Right cardiac atrium (tissue), 5 donors: ENCODE results near the gene PHACTR2. TPM values are rescaled to one million over a fixed set of nuclear protein-coding genes. Genes with fewer than 3 reads are reported as not detected.
A peak's percentile ranks its signal among the peaks of the same experiment; 100 is the strongest.
"Not testable (repeated sequence)": the region's sequence is repeated elsewhere in the genome, so short reads cannot be mapped to it uniquely, and the experiment has no call there.

Experiments
- ATAC-seq, 2 donors: fragments of 200-7000 bp; cut with Tn5 transposase; one replicate each; pipeline versions ENCODE4 v1.8.0 to v1.9.1; 2020; ENCODE audit warnings: moderate library complexity in 2 of 2, mild to moderate bottlenecking in 1 of 2
- DNase-seq, 3 donors: peaks; one replicate each; pipeline ENCODE4 v3.0.0-alpha.2; 2020
- H3K27ac ChIP-seq: one replicate; pipeline ENCODE4 v1.5.1; 2013; ENCODE audit warnings: mild to moderate bottlenecking, low read length, control low read depth, moderate library complexity
- H3K27me3 ChIP-seq: one replicate; pipeline ENCODE4 v1.6.1; 2013; ENCODE audit not compliant: control insufficient read depth, insufficient read depth
- H3K4me1 ChIP-seq: one replicate; pipeline ENCODE4 v1.6.1; 2013; ENCODE audit warnings: low read length; ENCODE audit not compliant: control insufficient read depth, insufficient read depth
- H3K4me3 ChIP-seq: one replicate; pipeline ENCODE4 v1.5.1; 2013; ENCODE audit warnings: low read length, control low read depth
- H3K9me3 ChIP-seq: one replicate; pipeline ENCODE4 v1.6.1; 2013; ENCODE audit warnings: low read length; ENCODE audit not compliant: control insufficient read depth
- WGBS: extraction: QIAGEN DNeasy Blood & Tissue Kit; methylation state at CpG from one replicate; pipeline ENCODE4 v1.1.7; 2013; 5-methylcytosine and 5-hydroxymethylcytosine counted together
- intact Hi-C, 4 donors: fragments of 100-400 bp; cut with DNase I; formaldehyde crosslinking; loops; one replicate each; pipeline versions ENCODE4 v1.11.0 to v1.14.0; 2022 to 2023
- polyA plus RNA-seq: library from polyadenylated mRNA; stranded (reverse); fragments of 200-250 nt; gene quantifications from one replicate; pipeline ENCODE4 v1.2.3, GENCODE V29; 2013
- total RNA-seq, 4 donors: library from RNA; stranded (reverse); fragmentation: NEBNext Ultra II Directional; extraction: Animal tissue kit (Norgen Biotek cat#: 25700); gene quantifications; one replicate each; pipeline ENCODE4 v1.2.1, GENCODE V29; 2021
- donor health status: healthy with polysubstance abuse.
- donor health status: DM: no; HTN: yes; CAD: no.
- donor health status: DM: no; HTN: no; CAD: no.
- donor health status: DM: no; HTN: yes; CAD: no; lungs with severe emphysema.
- donor health status: DM: yes; HTN: yes; CAD: no.

Gene PHACTR2
- total and polyA plus RNA-seq, 5 donors, result 10.7 to 75.7 (median 49.7) TPM

- Histone ChIP-seq H3K4me3 (peak overlapping the region; percentile 80), H3K9me3 (no peaks in the 10 kb centered on the region), H3K4me1 (peaks cover 2% of the 10 kb centered on the region), H3K27me3 (no peaks in the 10 kb centered on the region), H3K27ac (peak overlapping the region; percentile 69)
- 1% methylated on average over 9 of the region's 9 CpGs for WGBS
- no peak for DNase-seq
- ATAC-seq, result no peak
- intact Hi-C loops, result loop anchor here in 3 of 4 donors (5.0 to 10.0 kb wide), 6 partner anchors 166 to 269 kb away; partner anchors contain the start of gene PHACTR2 (in 2 of the 3)
Observed at GRCh38 chr6:143843677-143843999, 165.9 kb downstream of the PHACTR2 start.

DNA sequence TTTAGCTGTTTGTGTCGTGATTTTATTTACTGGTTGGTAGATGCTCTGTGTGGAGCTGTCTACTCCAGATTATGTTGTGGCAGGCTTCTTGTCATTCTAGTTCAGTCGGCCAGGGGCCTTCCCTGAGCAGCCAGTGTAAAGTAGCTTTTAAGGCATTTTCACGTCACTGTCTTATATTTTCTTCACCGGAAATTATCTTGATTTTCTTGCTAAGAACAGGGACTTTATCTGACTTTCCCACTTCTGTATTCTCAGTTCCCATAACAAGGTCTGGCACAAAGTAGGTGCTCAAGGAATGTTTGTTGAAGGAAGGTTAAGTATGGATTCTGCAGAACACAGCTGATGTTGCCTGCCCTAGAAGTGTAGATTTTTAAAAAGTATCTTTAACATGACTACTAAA lies 166.2 kb downstream of the PHACTR2 start:
- DNase-seq (no peak), ATAC-seq (no peak)
- Histone ChIP-seq H3K9me3 (no peaks in the 10 kb centered on the region), H3K27ac (no peak overlapping the region), H3K4me3 (peak overlapping the region; percentile 80), H3K4me1 (peaks cover 2% of the 10 kb centered on the region), H3K27me3 (no peaks in the 10 kb centered on the region)
- intact Hi-C loops, result loop anchor here in 3 of 4 donors (5.0 to 10.0 kb wide), 6 partner anchors 167 to 269 kb away; partner anchors contain the start of gene PHACTR2 (in 2 of the 3)
- 10% methylated on average over 4 of the region's 4 CpGs for WGBS

- no peaks in the 10 kb centered on the region for H3K27me3 ChIP-seq
- 87% methylated on average over 5 of the region's 5 CpGs for WGBS
- ATAC-seq (no peak), DNase-seq (no peak)
- no peaks in the 10 kb centered on the region for H3K9me3 ChIP-seq
- no peak overlapping the region for H3K4me3 ChIP-seq
- peaks cover 2% of the 10 kb centered on the region for H3K4me1 ChIP-seq
- H3K27ac ChIP-seq, result no peak overlapping the region
- intact Hi-C loops, result loop anchor here in 2 of 4 donors (10.0 kb wide), 4 partner anchors 170 to 270 kb away; partner anchors contain the start of gene PHACTR2 (in 1 of the 2)
Observed at GRCh38 chr6:143845033-143845432, 167.3 kb downstream of the PHACTR2 start.

- H3K27me3 ChIP-seq, H3K4me3 ChIP-seq, H3K9me3 ChIP-seq, intact Hi-C loops, H3K4me1 ChIP-seq, DNase-seq, ATAC-seq, H3K27ac ChIP-seq: not testable (repeated sequence)
- WGBS, result over 99% methylated on average over 3 of the region's 3 CpGs
Observed at GRCh38 chr6:143851706-143852105, 173.9 kb downstream of the PHACTR2 start.

DNA sequence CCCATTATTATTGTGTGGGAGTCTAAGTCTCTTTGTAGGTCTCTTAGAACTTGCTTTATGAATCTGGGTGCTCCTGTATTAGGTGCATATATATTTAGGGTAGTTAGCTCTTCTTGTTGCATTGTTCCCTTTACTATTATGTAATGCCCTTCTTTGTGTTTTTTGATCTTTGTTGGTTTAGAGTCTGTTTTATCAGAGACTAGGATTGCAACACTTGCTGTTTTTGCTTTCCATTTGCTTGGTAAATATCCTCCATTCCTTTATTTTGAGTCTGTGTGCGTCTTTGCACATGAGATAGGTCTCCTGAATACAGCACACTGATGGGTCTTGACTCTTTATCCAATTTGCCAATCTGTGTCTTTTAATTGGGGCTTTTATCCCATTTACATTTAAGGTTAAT lies 177.3 kb downstream of the PHACTR2 start:
- intact Hi-C loops, DNase-seq: not testable (repeated sequence)
- 98% methylated on average over 1 of the region's 1 CpG for WGBS

GRCh38 chr6:143856762-143857161 lies 179.0 kb downstream of the PHACTR2 start:
- H3K4me3 ChIP-seq, H3K4me1 ChIP-seq, H3K9me3 ChIP-seq, H3K27me3 ChIP-seq, ATAC-seq, H3K27ac ChIP-seq, intact Hi-C loops, DNase-seq: not testable (repeated sequence)
- 95% methylated on average over 6 of the region's 6 CpGs for WGBS

More for the DNA sequence above, 177.3 kb downstream of the PHACTR2 start:
- not testable (repeated sequence) for H3K4me1 ChIP-seq, H3K27me3 ChIP-seq, H3K4me3 ChIP-seq, H3K27ac ChIP-seq, H3K9me3 ChIP-seq, ATAC-seq

GRCh38 chr6:143857651-143858050 lies 179.9 kb downstream of the PHACTR2 start:
- Histone ChIP-seq H3K4me3 (no peak overlapping the region), H3K9me3 (no peaks in the 10 kb centered on the region), H3K27ac (no peak overlapping the region), H3K4me1 (no peaks in the 10 kb centered on the region), H3K27me3 (no peaks in the 10 kb centered on the region)
- ATAC-seq, result no peak
- intact Hi-C loops, result no loop called here
- WGBS, result 97% methylated on average over 5 of the region's 5 CpGs
- DNase-seq, result no peak

- Histone ChIP-seq H3K27me3 (no peaks in the 10 kb centered on the region), H3K4me1 (no peaks in the 10 kb centered on the region), H3K9me3 (no peaks in the 10 kb centered on the region), H3K27ac (no peak overlapping the region), H3K4me3 (no peak overlapping the region)
- intact Hi-C loops, result no loop called here
- ATAC-seq, result no peak
- DNase-seq, result no peak
- WGBS, result 97% methylated on average over 3 of the region's 3 CpGs
Observed at GRCh38 chr6:143859891-143860660, 182.3 kb downstream of the PHACTR2 start.

- H3K27me3 ChIP-seq, result no peaks in the 10 kb centered on the region
- H3K9me3 ChIP-seq, result no peaks in the 10 kb centered on the region
- ATAC-seq (no peak), DNase-seq (no peak)
- no peak overlapping the region for H3K4me3 ChIP-seq
- whole genome bisulfite sequencing, result 94% methylated on average over 2 of the region's 2 CpGs
- no peak overlapping the region for H3K27ac ChIP-seq
- intact Hi-C loops, result no loop called here
- H3K4me1 ChIP-seq, result no peaks in the 10 kb centered on the region
Observed at GRCh38 chr6:143863771-143864170, 186.0 kb downstream of the PHACTR2 start.

- ATAC-seq (no peak), DNase-seq (no peak)
- H3K27ac ChIP-seq, result no peak within 1 kb of the TSS
- H3K27me3 ChIP-seq, result no peaks in the 10 kb centered on the region
- intact Hi-C loops, result no loop called here
- WGBS, result 92% methylated on average over 1 of the region's 1 CpG
- no peaks in the 10 kb centered on the region for H3K9me3 ChIP-seq
- no peaks in the 10 kb centered on the region for H3K4me1 ChIP-seq
- H3K4me3 ChIP-seq, result no peak within 1 kb of the TSS
Observed at GRCh38 chr6:143864234-143864633, 186.5 kb downstream of the PHACTR2 start, which contains the start of gene ZC2HC1B. ZC2HC1B (plus strand) TSS chr6:143864474; CDS start chr6:143864540, 66 bp downstream.

DNA sequence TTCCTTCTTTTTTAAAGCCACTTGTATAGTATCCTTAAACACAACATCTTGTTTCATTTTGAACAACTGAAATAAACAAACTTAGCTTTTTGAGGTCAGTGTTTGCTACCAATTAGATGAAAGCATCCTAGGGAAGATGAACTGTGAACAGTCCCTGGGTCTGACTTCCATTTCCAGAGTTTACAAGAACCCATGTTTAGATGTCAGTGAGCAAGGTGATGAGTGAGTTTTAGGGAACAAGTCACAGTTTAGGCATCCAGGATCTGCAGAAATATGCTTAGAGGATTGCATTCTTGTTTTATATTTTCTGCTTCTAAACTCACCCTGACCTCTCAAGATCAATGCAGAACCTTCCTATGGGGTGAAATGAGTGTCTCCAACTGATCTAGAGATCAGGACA lies 189.5 kb downstream of the PHACTR2 start:
- DNase-seq, result no peak
- Histone ChIP-seq H3K4me3 (no peak overlapping the region), H3K9me3 (no peaks in the 10 kb centered on the region), H3K4me1 (no peaks in the 10 kb centered on the region), H3K27ac (no peak overlapping the region), H3K27me3 (no peaks in the 10 kb centered on the region)
- intact Hi-C loops, result no loop called here
- ATAC-seq, result no peak
